ENCODE measurements around the gene LTBP2. TPM values are rescaled to one million over a fixed set of nuclear protein-coding genes. Genes with fewer than 3 reads are reported as not detected.

The LTBP2 gene
- total RNA-seq, 1 donor from 2014 or later, result 1.9 TPM

DNA sequence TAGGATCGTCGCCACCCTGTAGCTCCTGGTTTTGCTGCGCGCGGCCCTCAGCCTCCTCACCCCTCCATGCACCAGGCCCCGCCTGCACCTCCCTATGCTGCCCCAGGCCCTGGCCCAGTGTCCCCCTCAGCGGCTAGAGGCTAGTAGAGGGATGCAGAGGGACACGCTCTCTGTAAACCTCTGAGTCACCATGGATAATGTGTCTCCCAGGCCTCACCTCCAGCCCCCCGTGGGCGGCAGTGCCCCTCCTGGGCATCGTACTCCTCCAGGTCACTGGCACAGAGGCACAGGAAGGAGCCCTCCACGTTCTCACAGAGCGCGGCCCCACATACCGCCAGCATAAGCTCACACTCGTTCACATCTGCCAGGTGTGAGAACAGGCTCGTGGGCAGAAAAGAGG lies 106.2 kb downstream of the LTBP2 start:
- no peak overlapping the region for H3K4me3 Mint-ChIP-seq (ENCODE audit: unreplicated experiment)
- peaks cover 8% of the 10 kb centered on the region for H3K4me1 Mint-ChIP-seq (ENCODE audit: unreplicated experiment)
- no peak overlapping the region for H3K27ac Mint-ChIP-seq (ENCODE audit: unreplicated experiment)

DNA sequence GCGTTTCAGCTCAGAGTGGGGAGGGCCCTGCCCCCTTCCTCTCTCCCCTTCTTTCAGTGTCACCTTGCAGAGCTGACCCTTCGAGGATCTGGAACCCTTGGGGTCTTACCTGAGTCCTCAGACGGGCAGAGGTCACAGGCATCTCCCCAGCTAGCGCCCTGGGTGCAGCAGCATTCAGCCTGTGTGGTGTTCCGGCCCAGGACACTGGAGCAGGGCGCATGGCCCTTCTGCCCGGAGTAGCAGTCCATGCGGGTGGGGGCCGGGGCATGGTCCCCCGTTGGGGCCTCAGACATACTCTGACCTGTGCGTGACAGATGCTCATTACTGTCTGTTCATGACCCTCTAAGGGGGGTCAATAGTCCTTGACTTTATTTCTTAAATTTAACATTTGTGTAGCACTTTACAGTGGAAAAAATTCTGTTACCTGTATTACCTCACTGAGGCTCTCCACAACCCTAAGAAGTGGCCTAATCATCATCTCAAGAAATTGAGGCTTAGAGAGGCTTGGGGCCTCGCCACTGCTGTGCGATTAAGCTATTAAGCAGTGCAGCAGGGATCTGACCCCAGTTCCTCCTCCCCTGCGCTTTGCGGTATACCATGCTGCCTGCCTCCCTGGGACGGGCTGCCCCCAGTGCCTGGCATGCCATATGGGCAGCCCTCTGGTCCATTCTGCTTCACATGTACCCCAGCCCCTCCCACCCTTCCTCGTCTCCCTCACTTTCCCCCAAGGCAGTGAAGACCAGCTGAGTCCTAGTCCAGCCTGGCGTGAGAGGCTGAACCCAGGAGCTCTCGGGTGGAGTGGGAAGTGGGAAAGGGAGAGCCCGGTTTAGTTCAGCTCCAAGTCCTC lies 106.9 kb downstream of the LTBP2 start:
- no peak overlapping the region for H3K27ac Mint-ChIP-seq (ENCODE audit: unreplicated experiment)
- H3K27me3 Mint-ChIP-seq (ENCODE audit: unreplicated experiment), result peaks cover 5% of the 10 kb centered on the region
- peaks cover 8% of the 10 kb centered on the region for H3K4me1 Mint-ChIP-seq (ENCODE audit: unreplicated experiment)
- H3K9me3 Mint-ChIP-seq (ENCODE audit: unreplicated experiment), result no peaks in the 10 kb centered on the region
- no peak for DNase-seq (ENCODE audit: low spot score)
- TF ChIP-seq, protein P1, sequence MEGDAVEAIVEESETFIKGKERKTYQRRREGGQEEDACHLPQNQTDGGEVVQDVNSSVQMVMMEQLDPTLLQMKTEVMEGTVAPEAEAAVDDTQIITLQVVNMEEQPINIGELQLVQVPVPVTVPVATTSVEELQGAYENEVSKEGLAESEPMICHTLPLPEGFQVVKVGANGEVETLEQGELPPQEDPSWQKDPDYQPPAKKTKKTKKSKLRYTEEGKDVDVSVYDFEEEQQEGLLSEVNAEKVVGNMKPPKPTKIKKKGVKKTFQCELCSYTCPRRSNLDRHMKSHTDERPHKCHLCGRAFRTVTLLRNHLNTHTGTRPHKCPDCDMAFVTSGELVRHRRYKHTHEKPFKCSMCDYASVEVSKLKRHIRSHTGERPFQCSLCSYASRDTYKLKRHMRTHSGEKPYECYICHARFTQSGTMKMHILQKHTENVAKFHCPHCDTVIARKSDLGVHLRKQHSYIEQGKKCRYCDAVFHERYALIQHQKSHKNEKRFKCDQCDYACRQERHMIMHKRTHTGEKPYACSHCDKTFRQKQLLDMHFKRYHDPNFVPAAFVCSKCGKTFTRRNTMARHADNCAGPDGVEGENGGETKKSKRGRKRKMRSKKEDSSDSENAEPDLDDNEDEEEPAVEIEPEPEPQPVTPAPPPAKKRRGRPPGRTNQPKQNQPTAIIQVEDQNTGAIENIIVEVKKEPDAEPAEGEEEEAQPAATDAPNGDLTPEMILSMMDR (IDR thresholded peaks at IDR 0.05; ENCODE audit: unreplicated experiment), result no peak
- no peak overlapping the region for H3K4me3 Mint-ChIP-seq (ENCODE audit: unreplicated experiment)
- H3K36me3 Mint-ChIP-seq (ENCODE audit: low read depth, unreplicated experiment), result peaks cover 11% of the 10 kb centered on the region

More for the DNA sequence above, 106.2 kb downstream of the LTBP2 start:
- DNase-seq (ENCODE audit: low spot score), result no peak
- no peaks in the 10 kb centered on the region for H3K9me3 Mint-ChIP-seq (ENCODE audit: unreplicated experiment)
- H3K36me3 Mint-ChIP-seq (ENCODE audit: low read depth, unreplicated experiment), result peaks cover 11% of the 10 kb centered on the region
- H3K27me3 Mint-ChIP-seq (ENCODE audit: unreplicated experiment), result peaks cover 5% of the 10 kb centered on the region
- TF ChIP-seq, protein P1 (IDR thresholded peaks at IDR 0.05; ENCODE audit: unreplicated experiment), result no peak

DNA sequence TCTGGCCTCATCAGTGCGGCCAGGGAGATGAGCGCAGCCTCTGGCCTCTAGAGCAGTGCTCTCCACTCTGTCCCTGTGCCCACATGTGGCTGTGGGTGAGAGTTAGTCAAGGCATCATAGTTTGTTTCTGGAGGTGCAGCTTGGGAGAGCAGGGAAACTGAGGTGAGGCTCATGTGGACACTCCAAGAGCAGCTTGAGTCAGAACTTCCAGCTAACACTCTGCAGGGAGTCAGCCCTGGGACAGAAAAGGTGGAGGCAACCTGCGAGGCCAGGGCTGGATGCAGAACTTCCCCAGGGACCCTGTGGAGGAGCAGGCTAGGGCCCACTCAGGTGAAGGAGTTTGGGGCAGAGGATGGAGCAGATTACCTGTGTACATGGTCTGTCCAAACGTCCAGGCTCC lies 107.6 kb downstream of the LTBP2 start:
- DNase-seq (ENCODE audit: low spot score), result no peak
- Mint-ChIP-seq H3K36me3 (ENCODE audit: low read depth, unreplicated experiment) (peaks cover 11% of the 10 kb centered on the region), H3K4me1 (ENCODE audit: unreplicated experiment) (peaks cover 8% of the 10 kb centered on the region), H3K9me3 (ENCODE audit: unreplicated experiment) (no peaks in the 10 kb centered on the region), H3K27ac (ENCODE audit: unreplicated experiment) (no peak overlapping the region), H3K27me3 (ENCODE audit: unreplicated experiment) (peaks cover 5% of the 10 kb centered on the region), H3K4me3 (ENCODE audit: unreplicated experiment) (no peak overlapping the region)
- TF ChIP-seq, protein P1 (IDR thresholded peaks at IDR 0.05; ENCODE audit: unreplicated experiment), result no peak

DNA sequence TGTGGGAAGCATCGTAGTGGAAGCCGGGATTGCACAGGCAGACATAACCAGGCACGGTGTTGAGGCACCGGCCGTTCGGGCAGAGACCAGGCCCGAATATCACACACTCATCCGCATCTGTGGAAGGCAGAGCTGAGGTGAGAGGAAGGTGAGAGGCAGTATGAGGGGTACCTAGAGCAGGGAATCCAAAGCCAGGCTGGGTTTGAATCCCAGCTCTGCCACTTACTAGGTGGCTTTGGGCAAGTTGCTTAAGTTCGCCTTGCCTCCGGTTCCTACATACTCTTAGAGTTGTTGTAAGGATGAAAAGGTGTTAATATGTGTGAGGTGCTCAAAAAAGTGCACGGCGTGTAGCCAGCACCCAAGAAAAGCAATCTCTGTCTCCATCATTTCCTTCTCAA lies 108.1 kb downstream of the LTBP2 start:
- H3K4me3 Mint-ChIP-seq (ENCODE audit: unreplicated experiment), result no peak overlapping the region
- H3K27ac Mint-ChIP-seq (ENCODE audit: unreplicated experiment), result no peak overlapping the region
- H3K27me3 Mint-ChIP-seq (ENCODE audit: unreplicated experiment), result peaks cover 5% of the 10 kb centered on the region
- TF ChIP-seq, protein P1 (IDR thresholded peaks at IDR 0.05; ENCODE audit: unreplicated experiment), result no peak
- no peak for DNase-seq (ENCODE audit: low spot score)
- no peaks in the 10 kb centered on the region for H3K9me3 Mint-ChIP-seq (ENCODE audit: unreplicated experiment)
- H3K4me1 Mint-ChIP-seq (ENCODE audit: unreplicated experiment), result peaks cover 8% of the 10 kb centered on the region
- peaks cover 11% of the 10 kb centered on the region for H3K36me3 Mint-ChIP-seq (ENCODE audit: low read depth, unreplicated experiment)

DNA sequence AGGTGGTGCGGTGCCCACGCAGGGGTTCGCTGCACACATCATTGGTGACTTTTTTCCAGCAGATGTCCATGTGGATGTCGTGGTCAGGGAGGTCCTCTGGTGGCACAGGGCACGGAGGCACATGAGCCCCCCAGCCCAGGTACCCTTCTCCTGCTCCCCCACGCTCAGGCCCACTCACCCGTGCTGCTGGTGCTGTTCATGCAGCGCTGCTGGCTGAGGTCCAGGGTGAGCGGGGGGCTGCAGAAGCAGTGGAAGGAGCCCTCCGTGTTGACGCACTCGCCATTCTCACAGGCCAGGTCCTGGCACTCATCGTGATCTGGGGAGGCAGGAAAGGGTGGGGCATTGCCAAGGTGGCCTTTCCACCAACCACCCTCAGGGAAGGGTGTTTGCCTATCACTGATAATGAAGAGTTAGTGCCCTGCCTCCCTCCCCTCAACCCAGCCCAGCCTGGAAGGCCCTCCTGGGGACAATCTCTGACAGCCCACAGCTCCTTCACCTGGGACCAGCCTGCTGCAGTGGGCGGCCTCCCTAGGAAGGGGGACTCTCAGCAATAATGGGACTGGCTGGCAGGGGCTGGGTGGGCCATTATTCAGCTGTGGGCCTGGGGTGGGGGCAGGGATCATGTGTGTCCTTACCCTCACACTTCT lies 108.6 kb downstream of the LTBP2 start:
- no peak for DNase-seq (ENCODE audit: low spot score)
- H3K9me3 Mint-ChIP-seq (ENCODE audit: unreplicated experiment), result no peaks in the 10 kb centered on the region
- no peak overlapping the region for H3K4me3 Mint-ChIP-seq (ENCODE audit: unreplicated experiment)
- H3K27ac Mint-ChIP-seq (ENCODE audit: unreplicated experiment), result no peak overlapping the region
- H3K27me3 Mint-ChIP-seq (ENCODE audit: unreplicated experiment), result peaks cover 6% of the 10 kb centered on the region
- peaks cover 11% of the 10 kb centered on the region for H3K36me3 Mint-ChIP-seq (ENCODE audit: low read depth, unreplicated experiment)
- peaks cover 8% of the 10 kb centered on the region for H3K4me1 Mint-ChIP-seq (ENCODE audit: unreplicated experiment)
- TF ChIP-seq, protein P1 (IDR thresholded peaks at IDR 0.05; ENCODE audit: unreplicated experiment), result no peak
